ENCODE measurements around the gene CHAF1A. TPM values are rescaled to one million over a fixed set of nuclear protein-coding genes. Genes with fewer than 3 reads are reported as not detected.

Gene CHAF1A
- total RNA-seq, 3 donors from 2014 or later (not counting 1 experiment from before 2014, with no cell fraction given), result 34.4 to 40.8 (median 35.2) TPM

DNA sequence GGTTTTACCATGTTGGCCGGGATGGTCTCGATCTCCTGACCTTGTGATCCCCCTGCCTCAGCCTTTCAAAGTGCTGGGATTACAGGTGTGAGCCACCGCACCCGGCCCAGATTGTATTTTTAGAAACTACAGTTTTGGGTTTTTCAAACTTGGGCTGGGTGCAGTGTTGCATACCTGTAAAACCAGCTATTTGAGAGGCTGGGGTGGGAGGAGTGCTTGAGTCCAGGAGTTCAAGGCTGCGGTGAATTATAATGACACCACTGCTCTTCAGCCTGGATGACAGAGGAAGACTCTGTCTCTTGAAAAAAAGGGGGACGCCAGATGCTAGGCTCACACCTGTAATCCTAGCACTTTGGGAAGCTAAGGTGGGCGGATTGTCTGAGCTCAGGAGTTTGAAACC, 4.2 kb downstream of the CHAF1A start:
- no peak for ATAC-seq
- Histone ChIP-seq H3K27me3 (ENCODE audit: control insufficient read depth, insufficient read depth, low read length) (no peaks in the 10 kb centered on the region), H3K9me3 (ENCODE audit: control insufficient read depth, insufficient read depth, low read length) (no peaks in the 10 kb centered on the region), H3K4me3 (ENCODE audit: low read length) (no peak overlapping the region), H3K27ac (ENCODE audit: low read length) (no peak overlapping the region), H3K36me3 (ENCODE audit: control insufficient read depth, insufficient read depth, low read length) (peaks cover 4% of the 10 kb centered on the region), H3K4me1 (ENCODE audit: control insufficient read depth, insufficient read depth, low read length) (peaks cover 12% of the 10 kb centered on the region)
- no peaks in the 10 kb centered on the region for H3K27me3 Mint-ChIP-seq (ENCODE audit: low read depth in 2 of 2)
- H3K36me3 Mint-ChIP-seq, result no peaks in the 10 kb centered on the region
- no peaks in the 10 kb centered on the region for H3K9me3 Mint-ChIP-seq
- peaks cover 13 to 17% of the 10 kb centered on the region in 2 donors for H3K4me1 Mint-ChIP-seq
- no peak overlapping the region for H3K27ac Mint-ChIP-seq
- WGBS (ENCODE audit: insufficient coverage), result 95% methylated on average over 7 of the region's 7 CpGs
- TF ChIP-seq, protein P1, sequence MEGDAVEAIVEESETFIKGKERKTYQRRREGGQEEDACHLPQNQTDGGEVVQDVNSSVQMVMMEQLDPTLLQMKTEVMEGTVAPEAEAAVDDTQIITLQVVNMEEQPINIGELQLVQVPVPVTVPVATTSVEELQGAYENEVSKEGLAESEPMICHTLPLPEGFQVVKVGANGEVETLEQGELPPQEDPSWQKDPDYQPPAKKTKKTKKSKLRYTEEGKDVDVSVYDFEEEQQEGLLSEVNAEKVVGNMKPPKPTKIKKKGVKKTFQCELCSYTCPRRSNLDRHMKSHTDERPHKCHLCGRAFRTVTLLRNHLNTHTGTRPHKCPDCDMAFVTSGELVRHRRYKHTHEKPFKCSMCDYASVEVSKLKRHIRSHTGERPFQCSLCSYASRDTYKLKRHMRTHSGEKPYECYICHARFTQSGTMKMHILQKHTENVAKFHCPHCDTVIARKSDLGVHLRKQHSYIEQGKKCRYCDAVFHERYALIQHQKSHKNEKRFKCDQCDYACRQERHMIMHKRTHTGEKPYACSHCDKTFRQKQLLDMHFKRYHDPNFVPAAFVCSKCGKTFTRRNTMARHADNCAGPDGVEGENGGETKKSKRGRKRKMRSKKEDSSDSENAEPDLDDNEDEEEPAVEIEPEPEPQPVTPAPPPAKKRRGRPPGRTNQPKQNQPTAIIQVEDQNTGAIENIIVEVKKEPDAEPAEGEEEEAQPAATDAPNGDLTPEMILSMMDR (IDR thresholded peaks at IDR 0.05), result no peak
- DNase-seq, result no peak
- no peak overlapping the region for H3K4me3 Mint-ChIP-seq
- intact Hi-C loops (cut with micrococcal nuclease), result no loop called here

GRCh38 chr19:4409123-4409933, 6.9 kb downstream of the CHAF1A start:
- H3K4me1 ChIP-seq (ENCODE audit: control insufficient read depth, insufficient read depth, low read length), result no peaks in the 10 kb centered on the region
- Mint-ChIP-seq H3K9me3 (no peaks in the 10 kb centered on the region), H3K36me3 (no peaks in the 10 kb centered on the region), H3K27me3 (ENCODE audit: low read depth in 2 of 2) (no peaks in the 10 kb centered on the region), H3K4me3 (no peak overlapping the region), H3K27ac (no peak overlapping the region), H3K4me1 (no peaks in the 10 kb centered on the region)
- H3K27me3 ChIP-seq (ENCODE audit: control insufficient read depth, insufficient read depth, low read length), result no peaks in the 10 kb centered on the region
- no peaks in the 10 kb centered on the region for H3K9me3 ChIP-seq (ENCODE audit: control insufficient read depth, insufficient read depth, low read length)
- DNase-seq (no peak), ATAC-seq (no peak)
- H3K36me3 ChIP-seq (ENCODE audit: control insufficient read depth, insufficient read depth, low read length), result peaks cover 6% of the 10 kb centered on the region
- WGBS (ENCODE audit: insufficient coverage), result 96% methylated on average over 23 of the region's 23 CpGs
- intact Hi-C loops (cut with micrococcal nuclease), result no loop called here
- TF ChIP-seq, protein P1 (IDR thresholded peaks at IDR 0.05), result no peak
- no peak overlapping the region for H3K27ac ChIP-seq (ENCODE audit: low read length)
- H3K4me3 ChIP-seq (ENCODE audit: low read length), result no peak overlapping the region

GRCh38 chr19:4413588-4413987, 11.1 kb downstream of the CHAF1A start:
- Histone ChIP-seq H3K4me1 (ENCODE audit: control insufficient read depth, insufficient read depth, low read length) (no peaks in the 10 kb centered on the region), H3K4me3 (ENCODE audit: low read length) (no peak overlapping the region), H3K27ac (ENCODE audit: low read length) (no peak overlapping the region), H3K9me3 (ENCODE audit: control insufficient read depth, insufficient read depth, low read length) (no peaks in the 10 kb centered on the region), H3K36me3 (ENCODE audit: control insufficient read depth, insufficient read depth, low read length) (peaks cover 6% of the 10 kb centered on the region), H3K27me3 (ENCODE audit: control insufficient read depth, insufficient read depth, low read length) (no peaks in the 10 kb centered on the region)
- H3K36me3 Mint-ChIP-seq, result no peaks in the 10 kb centered on the region
- no peaks in the 10 kb centered on the region for H3K4me1 Mint-ChIP-seq
- 100% methylated on average over 1 of the region's 3 CpGs for WGBS (ENCODE audit: insufficient coverage)
- ATAC-seq (no peak), DNase-seq (no peak)
- no peak overlapping the region for H3K27ac Mint-ChIP-seq
- intact Hi-C loops (cut with micrococcal nuclease), result no loop called here
- no peak overlapping the region for H3K4me3 Mint-ChIP-seq
- TF ChIP-seq, protein P1 (IDR thresholded peaks at IDR 0.05), result no peak
- H3K9me3 Mint-ChIP-seq, result no peaks in the 10 kb centered on the region
- no peaks in the 10 kb centered on the region for H3K27me3 Mint-ChIP-seq (ENCODE audit: low read depth in 2 of 2)

Data from natural killer cell (primary cell).